ENCODE data around the gene PROCR. TPM values are rescaled to one million over a fixed set of nuclear protein-coding genes. Genes with fewer than 3 reads are reported as not detected.

Gene PROCR
- total RNA-seq, 1 experiment from 2014 or later: 52.0 TPM

DNA sequence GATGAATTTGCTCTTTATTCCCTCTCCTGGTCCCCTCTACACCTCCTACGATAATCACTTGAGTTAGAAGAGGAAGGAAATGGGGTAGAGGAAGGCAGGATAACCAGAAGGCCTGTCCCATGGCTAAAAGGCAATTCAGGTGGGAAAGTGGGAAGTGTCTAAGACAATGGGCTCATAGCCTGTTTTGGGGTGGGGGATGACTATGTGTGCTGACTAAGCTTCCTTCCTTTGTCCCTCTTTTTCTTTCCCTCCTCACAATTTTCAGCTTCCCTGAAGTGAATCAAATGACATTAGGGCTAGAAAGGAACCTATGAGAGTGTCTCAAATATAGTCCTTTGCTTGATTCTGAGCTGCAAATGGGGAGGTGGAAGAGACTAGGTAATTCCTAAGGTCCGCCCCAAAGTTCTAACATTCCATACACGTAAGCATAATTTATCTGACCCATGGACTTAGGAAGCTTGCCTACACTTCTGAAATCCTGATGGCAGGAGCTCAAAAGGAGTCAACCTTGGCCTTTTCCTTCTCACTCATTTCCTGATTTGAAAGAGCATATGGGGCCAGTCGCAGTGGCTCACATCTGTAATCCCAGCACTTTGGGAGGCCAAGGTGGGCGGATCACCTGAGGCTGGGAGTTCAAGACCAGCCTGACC, 49.0 kb upstream of the PROCR start:
- ChIA-PET CTCF (no interaction called here), RAD21 (ENCODE audit: low non-redundant PET in 1 of 2, low total read pairs in 2 of 2, uncharacterized antibody in 2 of 2, unreplicated experiment in 2 of 2) (no interaction called here), POLR2A (no interaction called here)
- ATAC-seq: no peak
- Histone ChIP-seq H3K27ac (ENCODE audit: low read depth, low read length) (no peak overlapping the region), H3K9me3 (ENCODE audit: control insufficient read depth in 1 of 2, insufficient read depth in 1 of 2, low read depth in 1 of 2, low read length in 2 of 2) (no peaks in the 10 kb centered on the region), H4K20me1 (ENCODE audit: insufficient read depth) (no peaks in the 10 kb centered on the region), H3K4me2 (ENCODE audit: low read length) (no peak overlapping the region), H3K9ac (ENCODE audit: low read length) (no peak overlapping the region), H3K27me3 (ENCODE audit: insufficient read depth, low read length) (no peaks in the 10 kb centered on the region), H3K79me2 (ENCODE audit: insufficient read depth, low read length) (no peaks in the 10 kb centered on the region), H2AFZ (ENCODE audit: low read depth, low read length, poor library complexity, severe bottlenecking) (no peak overlapping the region), H3K4me3 (replicated peaks in 1 of 2; ENCODE audit: low read depth in 1 of 2, low read length in 2 of 2) (no peak overlapping the region), H3K4me1 (ENCODE audit: control insufficient read depth in 1 of 2, insufficient read depth in 2 of 2, low read length in 2 of 2) (no peaks in the 10 kb centered on the region), H3K9me2 (ENCODE audit: insufficient read depth) (no peaks in the 10 kb centered on the region), H3K36me3 (ENCODE audit: control insufficient read depth in 1 of 2, insufficient read depth in 2 of 2, low read length in 2 of 2) (peaks cover 11 to 12% of the 10 kb centered on the region in 2 experiments; a peak in 3 of 4 replicates)
- BruUV-seq (replicated peaks): no TSS peak
- DNase-seq (ENCODE audit: low read depth, low spot score): no peak
- intact Hi-C loops (cut with micrococcal nuclease): no loop called here
- no peak for TF ChIP-seq SIN3A (IDR thresholded peaks at IDR 0.05; ENCODE audit: low read depth)

DNA sequence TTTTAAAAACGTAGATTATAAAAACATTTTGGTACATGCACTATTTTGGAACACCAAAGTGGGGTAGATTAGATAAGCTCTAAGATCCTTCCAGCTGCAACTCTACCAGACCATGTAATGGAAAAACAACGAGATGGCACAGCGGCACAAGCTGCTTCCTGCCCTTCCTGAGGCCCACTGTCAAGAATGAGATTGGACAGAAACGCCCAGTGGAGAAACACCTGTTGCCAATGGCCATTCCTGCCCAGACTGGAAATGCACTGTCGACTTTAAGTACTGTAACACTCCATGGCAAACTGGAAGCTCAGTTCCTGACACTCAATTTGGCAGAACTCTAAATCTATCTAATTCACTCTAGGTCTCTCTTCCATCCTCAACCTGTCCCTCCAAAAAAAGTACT, 46.1 kb upstream of the PROCR start:
- TF ChIP-seq, protein P1, sequence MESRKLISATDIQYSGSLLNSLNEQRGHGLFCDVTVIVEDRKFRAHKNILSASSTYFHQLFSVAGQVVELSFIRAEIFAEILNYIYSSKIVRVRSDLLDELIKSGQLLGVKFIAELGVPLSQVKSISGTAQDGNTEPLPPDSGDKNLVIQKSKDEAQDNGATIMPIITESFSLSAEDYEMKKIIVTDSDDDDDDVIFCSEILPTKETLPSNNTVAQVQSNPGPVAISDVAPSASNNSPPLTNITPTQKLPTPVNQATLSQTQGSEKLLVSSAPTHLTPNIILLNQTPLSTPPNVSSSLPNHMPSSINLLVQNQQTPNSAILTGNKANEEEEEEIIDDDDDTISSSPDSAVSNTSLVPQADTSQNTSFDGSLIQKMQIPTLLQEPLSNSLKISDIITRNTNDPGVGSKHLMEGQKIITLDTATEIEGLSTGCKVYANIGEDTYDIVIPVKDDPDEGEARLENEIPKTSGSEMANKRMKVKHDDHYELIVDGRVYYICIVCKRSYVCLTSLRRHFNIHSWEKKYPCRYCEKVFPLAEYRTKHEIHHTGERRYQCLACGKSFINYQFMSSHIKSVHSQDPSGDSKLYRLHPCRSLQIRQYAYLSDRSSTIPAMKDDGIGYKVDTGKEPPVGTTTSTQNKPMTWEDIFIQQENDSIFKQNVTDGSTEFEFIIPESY (IDR thresholded peaks at IDR 0.05; ENCODE audit: extremely low read depth, insufficient replicate concordance, low read length): no peak
- no peak for TF ChIP-seq POLR2AphosphoS5 (IDR thresholded peaks at IDR 0.05; ENCODE audit: low read depth, low read length)
- no peak for TF ChIP-seq EZH2phosphoT487 (IDR thresholded peaks at IDR 0.05; ENCODE audit: borderline replicate concordance)
- Histone ChIP-seq H3K9me2 (ENCODE audit: insufficient read depth) (no peaks in the 10 kb centered on the region), H3K9me3 (ENCODE audit: control insufficient read depth in 1 of 2, insufficient read depth in 1 of 2, low read depth in 1 of 2, low read length in 2 of 2) (no peaks in the 10 kb centered on the region), H3K36me3 (ENCODE audit: control insufficient read depth in 1 of 2, insufficient read depth in 2 of 2, low read length in 2 of 2) (peaks cover 11 to 12% of the 10 kb centered on the region in 2 experiments; a peak in 3 of 4 replicates), H3K27me3 (ENCODE audit: insufficient read depth, low read length) (no peaks in the 10 kb centered on the region), H3K4me3 (replicated peaks in 1 of 2; ENCODE audit: low read depth in 1 of 2, low read length in 2 of 2) (no peak overlapping the region), H3K4me1 (ENCODE audit: control insufficient read depth in 1 of 2, insufficient read depth in 2 of 2, low read length in 2 of 2) (no peaks in the 10 kb centered on the region), H3K9ac (ENCODE audit: low read length) (no peak overlapping the region), H3K79me2 (ENCODE audit: insufficient read depth, low read length) (no peaks in the 10 kb centered on the region), H3K27ac (ENCODE audit: low read depth, low read length) (no peak overlapping the region), H2AFZ (ENCODE audit: low read depth, low read length, poor library complexity, severe bottlenecking) (no peak overlapping the region), H3K4me2 (ENCODE audit: low read length) (no peak overlapping the region), H4K20me1 (ENCODE audit: insufficient read depth) (no peaks in the 10 kb centered on the region)
- ChIA-PET RAD21 (ENCODE audit: low non-redundant PET in 1 of 2, low total read pairs in 2 of 2, uncharacterized antibody in 2 of 2, unreplicated experiment in 2 of 2) (no interaction called here), POLR2A (no interaction called here), CTCF (no interaction called here)
- intact Hi-C loops (cut with micrococcal nuclease): no loop called here
- no TSS peak for BruUV-seq (replicated peaks)
- ATAC-seq (no peak), DNase-seq (ENCODE audit: low read depth, low spot score) (no peak)
